K562 (cell line): ENCODE data around the gene TBC1D1. TPM values are rescaled to one million over a fixed set of nuclear protein-coding genes. Genes with fewer than 3 reads are reported as not detected.

Experiments
- ATAC-seq: fragments of 200-7000 bp; cut with Tn5 transposase; 3 replicates; pipeline ENCODE4 v1.9.1; 2020; ENCODE audit warnings: moderate library complexity
- BruUV-seq: library from RNA; stranded (reverse); fragments of 400-500 nt; replicated peaks from 2 replicates; lab custom pipeline; 2021; lab: Mats Ljungman, UMichigan
- CTCF ChIA-PET: fragments of 300-600 bp; formaldehyde crosslinking; extraction: SDS; loops from one replicate; lab custom pipeline; 2021; ENCODE audit warnings: low intra/inter-chr PET ratio; lab: Yijun Ruan, JAX
- POLR2A ChIA-PET: fragments of 300-600, 350-650 bp; sonication (Branson Sonifier 250); formaldehyde crosslinking; extraction: SDS; loops from one replicate; lab custom pipeline; 2021; ENCODE audit warnings: antibody characterized with exemption, inconsistent platforms; lab: Yijun Ruan, JAX
- DNase-seq, 4 experiments: peaks; one replicate each; pipeline versions ENCODE4 v3.0.0 to v3.0.0-alpha.2; 2011 to 2018; ENCODE audit warnings: low spot score in 3 of 4, mixed read lengths in 3 of 4; ENCODE audit errors: extremely low read depth in 1 of 4
- FAIRE-seq: peaks from 2 replicates; lab custom pipeline; 2011; peaks lifted over from hg19 to GRCh38; lab: Jason Lieb, UNC
- H2AFZ ChIP-seq: 2 replicates; pipeline ENCODE4 v1.6.0; 2011; ENCODE audit warnings: low read depth, low read length, control low read depth, inconsistent platforms
- H3K27ac ChIP-seq: fragments of 200-600 bp; 3 replicates; pipeline ENCODE4 v1.8.0; 2011; ENCODE audit warnings: low read depth, mild to moderate bottlenecking, control low read depth, inconsistent platforms, low read length, moderate library complexity, mixed read lengths; ENCODE audit errors: extremely low read depth
- H3K27me3 ChIP-seq, 2 experiments: fragments of 300-600 bp in 1 of 2; 2 replicates in 1 of 2; 3 replicates in 1 of 2; pipeline versions ENCODE4 v1.6.0 to v1.8.0; 2011; ENCODE audit warnings: inconsistent platforms in 2 of 2, low read length in 2 of 2, mild to moderate bottlenecking in 1 of 2, mixed read lengths in 1 of 2, moderate library complexity in 1 of 2; ENCODE audit not compliant: control insufficient read depth in 2 of 2, insufficient read depth in 2 of 2
- H3K36me3 ChIP-seq: fragments of 300-600 bp; 3 replicates; pipeline ENCODE4 v1.8.0; 2011; ENCODE audit warnings: mild to moderate bottlenecking, low read length, inconsistent platforms; ENCODE audit not compliant: control insufficient read depth, insufficient read depth
- H3K4me1 ChIP-seq, 2 experiments: fragments of 200-600 bp in 1 of 2; replicated peaks in 1 of 2; 2 replicates in 1 of 2; 3 replicates in 1 of 2; pipeline versions ENCODE4 v1.5.1 to v1.8.0; 2011; ENCODE audit warnings: inconsistent platforms in 2 of 2, low read length in 2 of 2, mild to moderate bottlenecking in 1 of 2, mixed read lengths in 1 of 2, moderate library complexity in 1 of 2; ENCODE audit not compliant: control insufficient read depth in 2 of 2, insufficient read depth in 2 of 2
- H3K4me2 ChIP-seq: 2 replicates; pipeline ENCODE4 v1.6.1; 2011; ENCODE audit warnings: low read length, control low read depth, inconsistent platforms, mixed read lengths; ENCODE audit not compliant: insufficient read depth
- H3K4me3 ChIP-seq: fragments of 200-600 bp; sonication (generic), shearing (Covaris generic); 2 replicates; pipeline ENCODE4 v1.5.1; 2016; ENCODE audit warnings: control low read depth, inconsistent platforms
- H3K79me2 ChIP-seq: fragments of 200-600 bp; 3 replicates; pipeline ENCODE4 v1.8.0; 2011; ENCODE audit warnings: low read length, inconsistent platforms; ENCODE audit not compliant: control insufficient read depth, insufficient read depth
- H3K9ac ChIP-seq, 2 experiments: 2 replicates each; pipeline versions ENCODE4 v1.6.0 to v1.6.1; 2011; ENCODE audit warnings: low read depth in 2 of 2, low read length in 2 of 2, control low read depth in 1 of 2, inconsistent platforms in 1 of 2, mild to moderate bottlenecking in 1 of 2, mixed read lengths in 1 of 2; ENCODE audit not compliant: insufficient read depth in 1 of 2
- H3K9me1 ChIP-seq: one replicate; pipeline ENCODE4 v1.6.0; 2011; ENCODE audit warnings: inconsistent platforms, mild to moderate bottlenecking, low read length, moderate library complexity; ENCODE audit not compliant: control insufficient read depth, insufficient read depth
- H3K9me3 ChIP-seq: replicated peaks from 2 replicates; pipeline ENCODE4 v1.5.1; 2011; ENCODE audit warnings: low read depth, low read length, inconsistent platforms; ENCODE audit not compliant: control insufficient read depth, insufficient read depth
- H4K20me1 ChIP-seq: replicated peaks from 2 replicates; pipeline ENCODE4 v1.6.1; 2011; ENCODE audit warnings: low read length, inconsistent platforms, mixed read lengths; ENCODE audit not compliant: control insufficient read depth, insufficient read depth
- EGR1 ChIP-seq: fragments of 450-650 bp; conservative IDR thresholded peaks from 2 replicates; pipeline ENCODE4 v1.6.1; 2017; ENCODE audit warnings: mild to moderate bottlenecking
- ZNF318 ChIP-seq, 2 experiments: fragments of 450-650 bp; IDR thresholded peaks; 2 replicates each; pipeline ENCODE4 v1.6.1; 2016; ENCODE audit warnings: mild to moderate bottlenecking in 2 of 2, borderline replicate concordance in 1 of 2, low read depth in 1 of 2, moderate library complexity in 1 of 2
- WGBS: fragments of 100-300 bp; shearing (Covaris generic); methylation state at CpG from one replicate; pipeline ENCODE4 v1.1.6; 2016; ENCODE audit warnings: low coverage, mixed read lengths; ENCODE audit not compliant: insufficient coverage; ENCODE audit errors: missing lambda C conversion rate; 5-methylcytosine and 5-hydroxymethylcytosine counted together
- in situ Hi-C: fragments of 300-500 bp; cut with MboI; formaldehyde crosslinking; loops from 4 replicates; pipeline ENCODE4 v1.15.0; 2018; ENCODE audit warnings: inconsistent platforms, mixed read lengths
- intact Hi-C: fragments of 100-400 bp; cut with micrococcal nuclease; formaldehyde crosslinking; loops from 2 replicates; pipeline ENCODE4 v1.14.2; 2022
- polyA plus RNA-seq, 8 experiments: library from polyadenylated mRNA; depleted of rRNA in 4 of 8; stranded (reverse) in 5 of 8; unstranded in 3 of 8; fragments of >200 nt; fragmentation: Nextera tagmentation in 2 of 8; fragmentation: Illumina TruSeq in 1 of 8; extraction: Ambion mirVana in 2 of 8; extraction: Trizol in 1 of 8; gene quantifications; 2 replicates each; pipeline versions ENCODE4 v1.2.1 to v1.2.3, GENCODE V29; 2011 to 2014; ENCODE audit warnings: inconsistent platforms in 1 of 8, missing spikeins in 1 of 8
- total RNA-seq, 7 experiments: library from RNA; depleted of rRNA in 6 of 7; stranded (reverse); fragments of >200 nt in 6 of 7; fragmentation: Illumina TruSeq in 2 of 7; extraction: Trizol in 2 of 7; gene quantifications; 2 replicates each; pipeline versions ENCODE4 v1.2.1 to v1.2.3, GENCODE V29; 2011 to 2021; ENCODE audit warnings: low replicate concordance in 1 of 7

The TBC1D1 gene
- total and polyA plus RNA-seq, 9 of the 15 experiments (the other 6 are each of a cell fraction or from before 2014, with no cell fraction given) = 0.59 to 14.2 (median 8.8) TPM

DNA sequence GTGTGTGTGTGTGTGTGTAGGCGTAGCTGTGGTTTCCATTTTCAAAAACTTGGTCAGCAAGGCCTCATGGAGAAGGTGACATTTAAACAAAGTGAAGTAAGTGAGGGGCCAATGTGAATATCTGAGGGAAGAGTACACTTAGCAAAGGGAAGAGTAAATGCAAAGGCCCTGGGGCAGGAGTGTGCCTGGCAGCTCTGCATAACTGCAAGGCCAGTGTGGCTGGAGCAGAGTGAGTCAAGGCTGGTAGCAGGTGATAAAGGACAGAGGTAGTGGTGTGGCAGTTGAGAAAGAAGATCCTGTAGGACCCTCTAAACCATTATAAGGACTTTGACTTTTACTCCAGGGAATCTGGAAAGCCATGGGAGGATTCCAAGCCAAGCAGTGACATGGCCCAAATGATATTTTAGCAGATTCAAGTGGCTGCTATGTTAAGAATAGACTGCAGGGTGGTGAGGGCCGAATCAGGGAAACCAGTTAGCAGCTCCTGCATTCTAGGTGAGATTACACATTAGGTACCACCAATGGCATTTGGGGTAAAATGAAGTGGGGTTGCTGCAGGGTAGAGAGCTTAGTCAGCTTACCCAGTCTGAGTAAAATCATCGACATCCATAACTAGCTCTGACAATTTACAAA lies 5.9 kb upstream of the TBC1D1 start:
- Histone ChIP-seq H3K9me1 (no peaks in the 10 kb centered on the region), H3K4me2 (no peak overlapping the region), H2AFZ (no peak overlapping the region), H3K9me3 (no peaks in the 10 kb centered on the region), H3K27me3 (peaks cover 2 to 12% of the 10 kb centered on the region in 2 experiments; a peak in 2 of 5 replicates), H3K4me3 (no peak overlapping the region), H4K20me1 (no peaks in the 10 kb centered on the region), H3K4me1 (peaks cover 0 to 2% of the 10 kb centered on the region in 2 experiments; a peak in 3 of 5 replicates), H3K36me3 (no peaks in the 10 kb centered on the region), H3K79me2 (no peaks in the 10 kb centered on the region), H3K27ac (no peak overlapping the region), H3K9ac (no peak overlapping the region)
- ATAC-seq = no peak
- DNase-seq = no peak
- no peak for FAIRE-seq
- in situ Hi-C loops = no loop called here
- ChIA-PET CTCF (no interaction called here), POLR2A (no interaction called here)
- TF ChIP-seq EGR1 (0 out of 2 replicates have a peak, but pooled peaks have one; percentile 8), ZNF318 (IDR thresholded peaks at IDR 0.05; ENCODE audit: borderline replicate concordance in 1 of 2, low read depth in 1 of 2) (no peak)
- BruUV-seq = no TSS peak
- WGBS = 8% methylated on average over 3 of the region's 3 CpGs
- intact Hi-C loops = no loop called here
